ENCODE measurements around the gene TRIM10.
"Not testable (repeated sequence)": the region's sequence is repeated elsewhere in the genome, so short reads cannot be mapped to it uniquely, and the experiment has no call there.

The TRIM10 gene

GRCh38 chr6:30129265-30130178, 31.5 kb downstream of the TRIM10 start:
- no peak for DNase-seq (ENCODE audit: low read depth in 2 of 2)

GRCh38 chr6:30127238-30128093, 33.5 kb downstream of the TRIM10 start:
- DNase-seq (ENCODE audit: low read depth in 2 of 2), result no peak

GRCh38 chr6:30122515-30122914, 38.5 kb downstream of the TRIM10 start:
- no peak for DNase-seq (ENCODE audit: low read depth in 2 of 2)

- no peak for DNase-seq (ENCODE audit: low read depth in 2 of 2)
These were observed 39.3 kb downstream of the TRIM10 start for GRCh38 chr6:30121446-30122366.

- not testable (repeated sequence) for DNase-seq (ENCODE audit: low read depth in 2 of 2)
These were observed 42.3 kb downstream of the TRIM10 start for GRCh38 chr6:30118691-30119090.

- DNase-seq (ENCODE audit: low read depth in 2 of 2), result no peak
These were observed 44.3 kb downstream of the TRIM10 start for GRCh38 chr6:30116724-30117123.

GRCh38 chr6:30113841-30114240, 47.2 kb downstream of the TRIM10 start:
- no peak for DNase-seq (ENCODE audit: low read depth in 2 of 2)

- no peak for DNase-seq (ENCODE audit: low read depth in 2 of 2)
These were observed 47.8 kb downstream of the TRIM10 start, which contains the start of gene TRIM31 for GRCh38 chr6:30113003-30113759. TSS of gene TRIM31 (minus strand) at chr6:30113090. CDS start at chr6:30112805, 285 bp downstream.

GRCh38 chr6:30112402-30112994, 48.5 kb downstream of the TRIM10 start:
- DNase-seq (ENCODE audit: low read depth in 2 of 2), result no peak

- no peak for DNase-seq (ENCODE audit: low read depth in 2 of 2)
These were observed 49.6 kb downstream of the TRIM10 start for GRCh38 chr6:30111266-30111856.

- DNase-seq (ENCODE audit: low read depth in 2 of 2), result no peak
These were observed 56.4 kb downstream of the TRIM10 start for GRCh38 chr6:30104661-30105060.

- DNase-seq (ENCODE audit: low read depth in 2 of 2), result no peak
These were observed 57.2 kb downstream of the TRIM10 start for GRCh38 chr6:30103872-30104179.

GRCh38 chr6:30102970-30103871, 57.8 kb downstream of the TRIM10 start:
- peak; percentile 71 to 73 for DNase-seq (ENCODE audit: low read depth in 2 of 2)

GRCh38 chr6:30102414-30102969, 58.5 kb downstream of the TRIM10 start:
- no peak for DNase-seq (ENCODE audit: low read depth in 2 of 2)
